ENCODE results near the gene SUMO2. TPM values are rescaled to one million over a fixed set of nuclear protein-coding genes. Genes with fewer than 3 reads are reported as not detected.
"Not testable (repeated sequence)": the region's sequence is repeated elsewhere in the genome, so short reads cannot be mapped to it uniquely, and the experiment has no call there.

SUMO2 gene
- polyA plus RNA-seq, 1 donor (not counting 4 experiments of a cell fraction or from before 2014, with no cell fraction given) = 393 TPM

- no peak for DNase-seq (ENCODE audit: low read depth, low spot score)
- Histone ChIP-seq H3K4me2 (ENCODE audit: control insufficient read depth, extremely low read depth, insufficient read depth, low read depth, low read length) (no peak overlapping the region), H3K79me2 (ENCODE audit: control insufficient read depth, insufficient read depth, low read length) (peaks cover 7% of the 10 kb centered on the region), H4K20me1 (ENCODE audit: control insufficient read depth, extremely low read depth, insufficient read depth, low read length) (no peaks in the 10 kb centered on the region), H3K9me1 (ENCODE audit: control insufficient read depth, extremely low read depth, insufficient read depth, low read length) (no peaks in the 10 kb centered on the region), H3K9me3 (ENCODE audit: control insufficient read depth, low read depth, low read length) (no peaks in the 10 kb centered on the region), H3K9ac (ENCODE audit: control insufficient read depth, extremely low read depth, insufficient read depth, low read length) (no peak overlapping the region), H3K27me3 (ENCODE audit: control insufficient read depth, extremely low read depth, insufficient read depth, low read length) (no peaks in the 10 kb centered on the region), H2AFZ (ENCODE audit: control insufficient read depth, low read length) (no peak overlapping the region), H3K27ac (ENCODE audit: control insufficient read depth, insufficient read depth, low read length) (no peak overlapping the region), H3K36me3 (ENCODE audit: control insufficient read depth in 2 of 2, extremely low read depth in 1 of 2, insufficient read depth in 2 of 2, low read length in 2 of 2) (peaks cover 12 to 18% of the 10 kb centered on the region in 2 experiments), H3K4me3 (ENCODE audit: control insufficient read depth in 2 of 3, extremely low read depth in 1 of 3, insufficient read depth in 2 of 3, low read depth in 1 of 3, low read length in 3 of 3) (no peak overlapping the region), H3K4me1 (ENCODE audit: control insufficient read depth, extremely low read depth, insufficient read depth, low read length) (peaks cover 22% of the 10 kb centered on the region)
- TF ChIP-seq CTCF (optimal IDR thresholded peaks at IDR 0.05 in 1 of 3, IDR thresholded peaks at IDR 0.05 in 1 of 3, conservative IDR thresholded peaks at IDR 0.05 in 1 of 3; ENCODE audit: extremely low read depth in 1 of 3, insufficient read depth in 2 of 3, low read length in 3 of 3) (no peak), EZH2 (IDR thresholded peaks at IDR 0.05; ENCODE audit: low read length) (no peak)
- dilution Hi-C loops (cut with MboI; ENCODE audit: extremely low pct_ligation_motif_present, low sequenced_read_pairs) = no loop called here
- FAIRE-seq = no peak
These were observed 53.2 kb downstream of the SUMO2 start for GRCh38 chr17:75129576-75129975.

- Histone ChIP-seq H4K20me1 (ENCODE audit: control insufficient read depth, extremely low read depth, insufficient read depth, low read length) (no peaks in the 10 kb centered on the region), H3K27me3 (ENCODE audit: control insufficient read depth, extremely low read depth, insufficient read depth, low read length) (no peaks in the 10 kb centered on the region), H3K4me1 (ENCODE audit: control insufficient read depth, extremely low read depth, insufficient read depth, low read length) (peaks cover 26% of the 10 kb centered on the region), H3K9me1 (ENCODE audit: control insufficient read depth, extremely low read depth, insufficient read depth, low read length) (no peaks in the 10 kb centered on the region), H3K4me3 (ENCODE audit: control insufficient read depth in 2 of 3, extremely low read depth in 1 of 3, insufficient read depth in 2 of 3, low read depth in 1 of 3, low read length in 3 of 3) (no peak overlapping the region), H3K27ac (ENCODE audit: control insufficient read depth, insufficient read depth, low read length) (no peak overlapping the region), H3K79me2 (ENCODE audit: control insufficient read depth, insufficient read depth, low read length) (peaks cover 7% of the 10 kb centered on the region), H3K9me3 (ENCODE audit: control insufficient read depth, low read depth, low read length) (no peaks in the 10 kb centered on the region), H2AFZ (ENCODE audit: control insufficient read depth, low read length) (no peak overlapping the region), H3K4me2 (ENCODE audit: control insufficient read depth, extremely low read depth, insufficient read depth, low read depth, low read length) (no peak overlapping the region), H3K9ac (ENCODE audit: control insufficient read depth, extremely low read depth, insufficient read depth, low read length) (no peak overlapping the region), H3K36me3 (ENCODE audit: control insufficient read depth in 2 of 2, extremely low read depth in 1 of 2, insufficient read depth in 2 of 2, low read length in 2 of 2) (peaks cover 12 to 18% of the 10 kb centered on the region in 2 experiments)
- DNase-seq (ENCODE audit: low read depth, low spot score) (no peak), FAIRE-seq (no peak)
- no peak for TF ChIP-seq CTCF (optimal IDR thresholded peaks at IDR 0.05 in 1 of 3, IDR thresholded peaks at IDR 0.05 in 1 of 3, conservative IDR thresholded peaks at IDR 0.05 in 1 of 3; ENCODE audit: extremely low read depth in 1 of 3, insufficient read depth in 2 of 3, low read length in 3 of 3)
- no peak for TF ChIP-seq EZH2 (IDR thresholded peaks at IDR 0.05; ENCODE audit: low read length)
- dilution Hi-C loops (cut with MboI; ENCODE audit: extremely low pct_ligation_motif_present, low sequenced_read_pairs) = no loop called here
These were observed 53.9 kb downstream of the SUMO2 start for GRCh38 chr17:75128694-75129505.

GRCh38 chr17:75127936-75128335 is 54.8 kb downstream of the SUMO2 start:
- H3K4me3 ChIP-seq (ENCODE audit: control insufficient read depth in 2 of 3, extremely low read depth in 1 of 3, insufficient read depth in 2 of 3, low read depth in 1 of 3, low read length in 3 of 3); H3K9me1 ChIP-seq (ENCODE audit: control insufficient read depth, extremely low read depth, insufficient read depth, low read length); H2AFZ ChIP-seq (ENCODE audit: control insufficient read depth, low read length); H3K27ac ChIP-seq (ENCODE audit: control insufficient read depth, insufficient read depth, low read length); H3K9ac ChIP-seq (ENCODE audit: control insufficient read depth, extremely low read depth, insufficient read depth, low read length); H3K79me2 ChIP-seq (ENCODE audit: control insufficient read depth, insufficient read depth, low read length); dilution Hi-C loops (cut with MboI; ENCODE audit: extremely low pct_ligation_motif_present, low sequenced_read_pairs); DNase-seq (ENCODE audit: low read depth, low spot score); H3K4me2 ChIP-seq (ENCODE audit: control insufficient read depth, extremely low read depth, insufficient read depth, low read depth, low read length); H3K9me3 ChIP-seq (ENCODE audit: control insufficient read depth, low read depth, low read length); H3K27me3 ChIP-seq (ENCODE audit: control insufficient read depth, extremely low read depth, insufficient read depth, low read length); FAIRE-seq; H4K20me1 ChIP-seq (ENCODE audit: control insufficient read depth, extremely low read depth, insufficient read depth, low read length): not testable (repeated sequence)
- Histone ChIP-seq H3K4me1 (ENCODE audit: control insufficient read depth, extremely low read depth, insufficient read depth, low read length) (peaks cover 30% of the 10 kb centered on the region), H3K36me3 (ENCODE audit: control insufficient read depth in 2 of 2, extremely low read depth in 1 of 2, insufficient read depth in 2 of 2, low read length in 2 of 2) (peaks cover 12 to 18% of the 10 kb centered on the region in 2 experiments)
